ENCODE measurements around the gene GLI3. TPM values are rescaled to one million over a fixed set of nuclear protein-coding genes. Genes with fewer than 3 reads are reported as not detected.

Gene GLI3
- total RNA-seq = under 0.01 TPM in 2 replicates

GRCh38 chr7:42236976-42237810 lies at the start of gene GLI3:
Gene GLI3 (minus strand): TSS chr7:42237209. CDS start chr7:42223253, 13,956 bp downstream.

All from dermis lymphatic vessel endothelial cell (primary cell).